Right atrium auricular region (tissue), 2 donors: ENCODE results near the gene LMF1. TPM values are rescaled to one million over a fixed set of nuclear protein-coding genes. Genes with fewer than 3 reads are reported as not detected.

Experiments used
- DNase-seq: peaks from one replicate; pipeline ENCODE4 v3.0.0-alpha.2; 2019; ENCODE audit warnings: low spot score
- H3K27ac ChIP-seq, 2 donors: fragments of 200-600 bp; sonication (generic); 1 replicate in 1 of 2; 2 replicates in 1 of 2; pipeline ENCODE4 v1.5.1; 2016 to 2019
- H3K27me3 ChIP-seq, 2 donors: fragments of 200-600 bp; sonication (generic); one replicate each; pipeline versions ENCODE4 v1.5.1 to v1.6.0; 2017 to 2019
- H3K36me3 ChIP-seq: fragments of 200-600 bp; sonication (generic); one replicate; pipeline ENCODE4 v1.5.1; 2016
- H3K4me1 ChIP-seq, 2 donors: fragments of 200-600 bp; sonication (generic); one replicate each; pipeline versions ENCODE4 v1.5.1 to v1.6.0; 2017 to 2019
- H3K4me3 ChIP-seq, 2 donors: fragments of 200-600 bp; sonication (generic); 1 replicate in 1 of 2; 2 replicates in 1 of 2; pipeline ENCODE4 v1.5.1; 2017 to 2019; ENCODE audit warnings: mild to moderate bottlenecking in 1 of 2, moderate library complexity in 1 of 2
- H3K9me3 ChIP-seq, 2 donors: fragments of 200-600 bp; sonication (generic); one replicate each; pipeline ENCODE4 v1.5.1; 2019
- CTCF ChIP-seq, 2 donors: fragments of 200-600 bp; sonication (generic); IDR thresholded peaks; one replicate each; pipeline ENCODE4 v1.5.1; 2019; ENCODE audit warnings: antibody characterized with exemption in 2 of 2
- total RNA-seq, 2 donors: library from RNA; depleted of rRNA; stranded (reverse); fragments of >200 nt; gene quantifications; one replicate each; pipeline ENCODE4 v1.1.0, GENCODE V29; 2016

Gene LMF1
- total RNA-seq, 2 donors from 2014 or later = 11.9 to 14.1 TPM

GRCh38 chr16:912684-913613 lies 57.8 kb downstream of the LMF1 start:
- H3K9me3 ChIP-seq = no peaks in the 10 kb centered on the region
- no peaks in the 10 kb centered on the region for H3K27me3 ChIP-seq
- no peak for TF ChIP-seq CTCF (IDR thresholded peaks at IDR 0.05)
- H3K4me1 ChIP-seq = no peaks in the 10 kb centered on the region
- no peak for DNase-seq
- no peak overlapping the region for H3K27ac ChIP-seq
- H3K4me3 ChIP-seq = no peak overlapping the region
- H3K36me3 ChIP-seq = peaks cover 11% of the 10 kb centered on the region

- Histone ChIP-seq H3K27ac (no peak overlapping the region), H3K4me1 (no peaks in the 10 kb centered on the region), H3K27me3 (no peaks in the 10 kb centered on the region), H3K4me3 (no peak overlapping the region), H3K36me3 (peaks cover 11% of the 10 kb centered on the region), H3K9me3 (peaks cover 0 to 4% of the 10 kb centered on the region in 2 donors)
- no peak for DNase-seq
- TF ChIP-seq CTCF (IDR thresholded peaks at IDR 0.05) = no peak
These were observed 58.5 kb downstream of the LMF1 start for GRCh38 chr16:912322-912683.

- Histone ChIP-seq H3K9me3 (peaks cover 0 to 9% of the 10 kb centered on the region in 2 donors), H3K36me3 (peaks cover 11% of the 10 kb centered on the region), H3K27ac (no peak overlapping the region), H3K27me3 (no peaks in the 10 kb centered on the region), H3K4me3 (no peak overlapping the region), H3K4me1 (no peaks in the 10 kb centered on the region)
- no peak for DNase-seq
- no peak for TF ChIP-seq CTCF (IDR thresholded peaks at IDR 0.05)
These were observed 59.0 kb downstream of the LMF1 start for GRCh38 chr16:911604-912321.

- no peak for DNase-seq
- no peak overlapping the region for H3K4me3 ChIP-seq
- TF ChIP-seq CTCF (IDR thresholded peaks at IDR 0.05) = no peak
- H3K4me1 ChIP-seq = no peaks in the 10 kb centered on the region
- H3K9me3 ChIP-seq = peaks cover 0 to 13% of the 10 kb centered on the region in 2 donors
- peaks cover 11% of the 10 kb centered on the region for H3K36me3 ChIP-seq
- H3K27ac ChIP-seq = no peak overlapping the region
- no peaks in the 10 kb centered on the region for H3K27me3 ChIP-seq
These were observed 59.7 kb downstream of the LMF1 start for GRCh38 chr16:911101-911500.

- Histone ChIP-seq H3K27me3 (no peaks in the 10 kb centered on the region), H3K27ac (no peak overlapping the region), H3K4me3 (no peak overlapping the region), H3K36me3 (peaks cover 11% of the 10 kb centered on the region), H3K9me3 (peaks cover 0 to 13% of the 10 kb centered on the region in 2 donors), H3K4me1 (no peaks in the 10 kb centered on the region)
- DNase-seq = no peak
- TF ChIP-seq CTCF (IDR thresholded peaks at IDR 0.05) = no peak
These were observed 60.6 kb downstream of the LMF1 start for GRCh38 chr16:910181-910580.
